Left ventricle myocardium inferior (tissue), 1 donor: ENCODE data around the gene MFNG. TPM values are rescaled to one million over a fixed set of nuclear protein-coding genes. Genes with fewer than 3 reads are reported as not detected.
A peak's percentile ranks its signal among the peaks of the same experiment; 100 is the strongest.

Source experiments
- DNase-seq: peaks from one replicate; pipeline ENCODE4 v3.0.0-alpha.2; 2020
- H3K27ac ChIP-seq: fragments of 200-600 bp; replicated peaks from 2 replicates; pipeline ENCODE4 v1.8.0; 2021
- H3K27me3 ChIP-seq: fragments of 200-600 bp; 2 replicates; pipeline ENCODE4 v1.8.0; 2021; ENCODE audit warnings: low read depth
- H3K36me3 ChIP-seq: fragments of 200-600 bp; 2 replicates; pipeline ENCODE4 v1.8.0; 2021
- H3K4me1 ChIP-seq: fragments of 200-600 bp; 2 replicates; pipeline ENCODE4 v1.8.0; 2021
- H3K4me3 ChIP-seq: fragments of 200-600 bp; 2 replicates; pipeline ENCODE4 v1.8.0; 2021; ENCODE audit warnings: mild to moderate bottlenecking, moderate library complexity
- H3K9me3 ChIP-seq: fragments of 200-600 bp; replicated peaks from 2 replicates; pipeline ENCODE4 v1.8.0; 2021
- intact Hi-C: fragments of 100-400 bp; cut with micrococcal nuclease; formaldehyde crosslinking; loops from one replicate; pipeline ENCODE4 v1.11.0; 2022
- total RNA-seq: library from RNA; stranded (reverse); fragmentation: NEBNext Ultra II Directional; extraction: Animal tissue kit (Norgen Biotek cat#: 25700); gene quantifications from one replicate; pipeline ENCODE4 v1.2.1, GENCODE V29; 2021
- TF ChIP-seq, protein P1 (sequence below): fragments of 200-600 bp; IDR thresholded peaks from 2 replicates; pipeline ENCODE4 v1.8.0; 2021; ENCODE audit warnings: antibody characterized with exemption, mild to moderate bottlenecking, borderline replicate concordance
- donor health status: DM: no; HTN: yes; CAD: no; lungs with severe emphysema.

The MFNG gene
- total RNA-seq, 1 donor from 2014 or later: 11.8 TPM

DNA sequence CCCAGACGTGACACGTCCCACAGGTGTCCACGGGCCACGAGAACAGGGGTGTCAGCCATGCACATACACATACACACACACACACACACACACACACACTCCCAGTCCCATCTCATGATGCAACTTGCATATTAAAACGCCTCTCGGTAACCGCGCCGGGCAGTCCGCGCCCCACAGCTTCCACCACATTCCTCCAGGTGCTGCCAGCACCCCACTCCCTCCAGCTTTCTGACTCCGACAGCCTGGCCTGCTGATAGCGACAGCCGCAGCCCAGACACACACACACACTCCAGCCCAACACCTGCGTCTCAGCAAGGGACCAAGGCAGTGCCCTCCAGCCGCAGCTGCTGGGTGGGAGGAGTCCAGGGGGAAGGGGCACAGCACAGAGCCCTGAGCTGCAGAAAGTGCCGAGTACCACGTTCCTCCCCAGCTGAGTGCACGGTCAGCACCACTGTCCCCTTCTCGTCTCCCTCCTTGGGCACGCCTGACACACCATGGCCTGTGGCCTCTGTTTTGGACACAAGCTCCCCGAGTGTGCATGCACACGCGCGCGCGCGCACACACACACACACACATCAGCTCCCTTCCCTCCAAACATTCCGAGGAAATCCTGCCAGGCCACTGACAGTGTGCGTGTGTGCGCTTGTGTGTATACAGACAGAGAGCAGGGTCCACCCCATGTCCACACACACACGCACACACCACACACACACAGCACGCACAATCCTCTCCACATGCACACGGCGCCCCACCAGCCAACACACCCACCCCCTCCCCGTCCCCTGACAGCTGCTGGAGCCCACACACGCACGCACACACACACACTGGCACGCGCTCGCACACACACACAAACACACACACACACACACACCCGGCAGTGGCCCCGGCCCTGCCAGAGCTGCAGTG, 60.1 kb downstream of the MFNG start:
- peaks cover 16% of the 10 kb centered on the region for H3K4me1 ChIP-seq
- no peak overlapping the region for H3K4me3 ChIP-seq
- H3K27ac ChIP-seq: no peak overlapping the region
- H3K36me3 ChIP-seq: no peaks in the 10 kb centered on the region
- TF ChIP-seq, protein P1, sequence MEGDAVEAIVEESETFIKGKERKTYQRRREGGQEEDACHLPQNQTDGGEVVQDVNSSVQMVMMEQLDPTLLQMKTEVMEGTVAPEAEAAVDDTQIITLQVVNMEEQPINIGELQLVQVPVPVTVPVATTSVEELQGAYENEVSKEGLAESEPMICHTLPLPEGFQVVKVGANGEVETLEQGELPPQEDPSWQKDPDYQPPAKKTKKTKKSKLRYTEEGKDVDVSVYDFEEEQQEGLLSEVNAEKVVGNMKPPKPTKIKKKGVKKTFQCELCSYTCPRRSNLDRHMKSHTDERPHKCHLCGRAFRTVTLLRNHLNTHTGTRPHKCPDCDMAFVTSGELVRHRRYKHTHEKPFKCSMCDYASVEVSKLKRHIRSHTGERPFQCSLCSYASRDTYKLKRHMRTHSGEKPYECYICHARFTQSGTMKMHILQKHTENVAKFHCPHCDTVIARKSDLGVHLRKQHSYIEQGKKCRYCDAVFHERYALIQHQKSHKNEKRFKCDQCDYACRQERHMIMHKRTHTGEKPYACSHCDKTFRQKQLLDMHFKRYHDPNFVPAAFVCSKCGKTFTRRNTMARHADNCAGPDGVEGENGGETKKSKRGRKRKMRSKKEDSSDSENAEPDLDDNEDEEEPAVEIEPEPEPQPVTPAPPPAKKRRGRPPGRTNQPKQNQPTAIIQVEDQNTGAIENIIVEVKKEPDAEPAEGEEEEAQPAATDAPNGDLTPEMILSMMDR: no peak
- DNase-seq: no peak
- peaks cover 100% of the 10 kb centered on the region for H3K27me3 ChIP-seq
- intact Hi-C loops: no loop called here
- H3K9me3 ChIP-seq: no peaks in the 10 kb centered on the region

DNA sequence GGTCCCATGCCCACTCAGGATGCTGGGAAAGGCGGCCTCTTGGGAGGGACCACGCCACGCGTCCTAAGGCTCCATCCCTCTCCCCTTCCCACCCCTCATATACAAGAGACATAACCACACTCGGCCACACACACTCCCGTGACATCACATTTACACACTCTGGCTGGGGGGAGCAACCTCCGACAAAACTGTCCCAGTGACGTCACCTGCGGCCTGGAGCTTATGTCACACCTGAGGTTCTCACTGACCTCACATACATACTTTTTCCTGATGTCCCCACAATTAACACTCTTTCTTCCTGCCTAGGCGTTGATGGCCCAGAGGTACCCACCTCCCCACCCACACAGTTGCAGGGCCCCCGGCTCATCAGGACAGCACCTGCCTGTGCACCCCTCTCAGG, 60.8 kb downstream of the MFNG start:
- Histone ChIP-seq H3K4me3 (no peak overlapping the region), H3K9me3 (no peaks in the 10 kb centered on the region), H3K27ac (no peak overlapping the region), H3K36me3 (no peaks in the 10 kb centered on the region), H3K4me1 (peaks cover 21% of the 10 kb centered on the region), H3K27me3 (peaks cover 100% of the 10 kb centered on the region)
- no peak for DNase-seq
- intact Hi-C loops: no loop called here
- TF ChIP-seq, protein P1: no peak

DNA sequence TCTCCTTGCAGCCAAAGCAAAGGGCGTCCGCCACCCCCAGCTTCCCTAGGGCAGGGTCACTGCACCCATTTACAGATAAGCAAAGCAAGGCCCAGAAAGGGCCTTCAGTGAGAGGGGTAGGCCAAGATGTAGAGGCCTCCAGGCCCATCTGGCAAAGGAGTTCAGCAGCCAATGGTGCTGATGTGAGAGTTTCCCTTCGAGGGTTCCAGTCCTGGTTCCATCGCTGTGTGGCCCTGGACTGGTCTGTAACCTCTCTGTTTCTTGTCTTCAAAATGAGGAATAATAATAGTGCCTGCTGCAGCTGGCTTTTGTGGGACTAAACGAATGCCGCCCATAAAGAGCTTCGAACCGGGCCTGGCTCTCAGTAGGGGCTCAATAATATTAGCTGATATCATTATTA, 62.9 kb downstream of the MFNG start:
- DNase-seq: no peak
- Histone ChIP-seq H3K4me1 (peaks cover 31% of the 10 kb centered on the region), H3K27me3 (peaks cover 100% of the 10 kb centered on the region), H3K4me3 (no peak overlapping the region), H3K36me3 (no peaks in the 10 kb centered on the region), H3K9me3 (no peaks in the 10 kb centered on the region), H3K27ac (no peak overlapping the region)
- intact Hi-C loops: no loop called here
- TF ChIP-seq, protein P1: no peak

DNA sequence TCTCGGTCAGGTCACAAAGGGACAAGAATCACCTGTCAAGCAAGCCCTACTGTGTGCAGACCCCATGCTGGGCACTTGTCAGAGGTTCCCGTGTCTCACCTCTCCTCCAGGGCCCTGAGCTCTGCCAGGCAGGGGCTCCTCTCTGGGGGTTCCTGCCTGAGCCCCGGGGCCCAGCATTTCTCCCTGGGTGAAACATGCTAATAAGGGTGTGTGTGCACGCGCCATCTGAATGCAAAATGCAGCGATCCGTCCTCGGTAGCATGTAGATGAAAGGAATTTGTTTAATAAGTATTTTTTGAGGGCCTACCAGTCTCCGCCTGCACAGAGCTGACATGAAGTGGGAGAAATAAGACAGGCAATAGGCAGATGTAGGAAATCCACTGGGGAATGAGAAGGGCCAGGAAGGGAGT, 64.7 kb downstream of the MFNG start:
- no peak overlapping the region for H3K27ac ChIP-seq
- H3K36me3 ChIP-seq: no peaks in the 10 kb centered on the region
- TF ChIP-seq, protein P1: no peak
- no peaks in the 10 kb centered on the region for H3K9me3 ChIP-seq
- H3K27me3 ChIP-seq: peaks cover 98% of the 10 kb centered on the region
- no peak for DNase-seq
- H3K4me3 ChIP-seq: no peak overlapping the region
- intact Hi-C loops: no loop called here
- H3K4me1 ChIP-seq: peaks cover 14% of the 10 kb centered on the region

DNA sequence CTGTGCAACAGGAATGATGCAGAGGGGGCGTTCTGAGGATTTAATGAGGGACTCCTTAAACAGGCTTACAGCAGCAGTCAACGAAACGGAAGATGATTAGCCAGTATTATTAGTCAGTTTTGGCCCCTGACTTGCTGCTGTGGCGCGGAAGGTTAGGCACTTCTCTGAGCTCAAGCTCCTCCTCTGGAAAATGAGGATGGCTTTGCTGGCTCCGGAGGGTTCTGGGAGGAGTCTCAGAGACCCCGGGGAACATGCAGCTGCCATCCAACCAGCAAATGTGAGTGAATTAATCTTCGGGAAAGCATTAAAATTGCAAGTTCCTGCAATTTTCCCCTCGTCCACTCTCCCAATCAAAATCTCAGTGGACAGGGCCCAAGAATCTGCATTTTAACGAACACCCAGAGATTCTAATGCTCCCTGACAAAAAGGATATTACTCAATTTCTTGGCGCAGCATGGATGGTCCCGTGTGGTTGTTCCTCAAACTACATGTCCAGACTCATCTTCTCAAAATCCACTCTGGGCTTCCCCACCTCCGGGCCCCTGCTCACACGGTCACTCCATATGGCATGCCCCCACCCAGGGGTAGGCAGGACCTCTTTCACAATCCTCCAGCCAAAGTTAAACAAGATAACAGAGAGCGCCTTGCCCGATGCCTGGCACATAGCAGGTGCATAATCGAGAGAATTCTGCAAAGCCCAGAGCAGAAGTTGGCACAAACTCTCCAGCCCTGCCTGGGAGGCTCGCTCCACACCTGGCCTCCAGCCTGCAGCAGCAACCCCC, 65.3 kb downstream of the MFNG start:
- Histone ChIP-seq H3K27me3 (peaks cover 98% of the 10 kb centered on the region), H3K4me3 (peak overlapping the region; percentile 53)

More for the DNA sequence above, 65.3 kb downstream of the MFNG start:
- intact Hi-C loops: no loop called here
- Histone ChIP-seq H3K27ac (no peak overlapping the region), H3K9me3 (no peaks in the 10 kb centered on the region), H3K36me3 (no peaks in the 10 kb centered on the region), H3K4me1 (peaks cover 14% of the 10 kb centered on the region)
- DNase-seq: no peak
- TF ChIP-seq, protein P1: no peak
